Gastroesophageal sphincter (tissue), 2 donors: ENCODE measurements around the gene DOCK2.

Source experiments
- EP300 ChIP-seq: sonication (generic); formaldehyde crosslinking; IDR thresholded peaks from one replicate; pipeline ENCODE4 v1.6.1; 2017; ENCODE audit warnings: antibody characterized with exemption, mild to moderate bottlenecking
- POLR2A ChIP-seq, 2 donors: fragments of 450-650 bp; IDR thresholded peaks; one replicate each; pipeline ENCODE4 v1.6.1; 2017; ENCODE audit warnings: antibody characterized with exemption in 2 of 2, mild to moderate bottlenecking in 2 of 2, moderate library complexity in 1 of 2

DNA sequence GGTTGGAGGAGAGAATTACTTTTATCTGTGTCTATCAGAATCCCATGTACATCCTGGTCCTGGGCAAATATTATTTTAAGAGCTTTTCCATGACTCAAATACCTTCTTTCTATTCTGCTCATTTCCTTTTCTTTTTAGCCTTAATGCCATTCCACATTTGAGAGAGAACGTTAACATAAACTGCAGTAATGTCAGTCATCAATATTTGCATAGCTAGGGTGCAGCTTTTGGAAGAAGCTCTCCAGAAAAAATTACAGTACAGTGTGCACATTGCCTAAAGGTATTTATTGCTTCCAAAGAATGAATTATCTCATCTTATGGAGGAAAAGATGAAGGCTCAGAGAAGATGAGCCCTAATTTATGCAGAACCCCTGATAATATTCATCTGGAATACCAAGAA is 284.9 kb downstream of the DOCK2 start:
- no peak for TF ChIP-seq EP300
- TF ChIP-seq POLR2A (IDR thresholded peaks at IDR 0.05) = no peak
